Activated CD8-positive, alpha-beta memory T cell treated with anti-CD3 and anti-CD28 coated beads, Interleukin-2, amount 50 U/mL, for 1 hour (primary cell): ENCODE data around the gene PLPP3.

Experiments
- DNase-seq: peaks from one replicate; pipeline ENCODE4 v3.0.0-alpha.2; 2020; ENCODE audit errors: extremely low read depth

The PLPP3 gene

DNA sequence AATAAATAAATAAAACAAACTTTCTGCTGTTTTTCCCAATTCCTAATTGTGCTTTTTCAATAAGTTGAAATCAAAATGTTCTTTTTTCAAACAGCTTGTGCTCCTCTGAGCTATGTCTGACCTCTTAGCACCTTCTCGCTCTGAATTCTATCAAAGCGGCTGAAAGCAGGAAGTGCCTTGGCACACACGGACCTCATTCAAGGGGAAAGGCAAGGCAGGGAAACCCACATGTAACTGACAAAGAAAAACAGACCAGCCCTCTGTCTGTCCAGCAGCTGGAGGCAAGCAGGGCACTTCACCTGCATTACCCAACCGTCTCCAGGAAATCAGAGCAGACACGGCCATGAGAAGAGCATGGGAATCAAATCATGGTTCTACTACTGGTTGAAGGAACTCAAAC, 56.7 kb downstream of the PLPP3 start:
- no peak for DNase-seq

DNA sequence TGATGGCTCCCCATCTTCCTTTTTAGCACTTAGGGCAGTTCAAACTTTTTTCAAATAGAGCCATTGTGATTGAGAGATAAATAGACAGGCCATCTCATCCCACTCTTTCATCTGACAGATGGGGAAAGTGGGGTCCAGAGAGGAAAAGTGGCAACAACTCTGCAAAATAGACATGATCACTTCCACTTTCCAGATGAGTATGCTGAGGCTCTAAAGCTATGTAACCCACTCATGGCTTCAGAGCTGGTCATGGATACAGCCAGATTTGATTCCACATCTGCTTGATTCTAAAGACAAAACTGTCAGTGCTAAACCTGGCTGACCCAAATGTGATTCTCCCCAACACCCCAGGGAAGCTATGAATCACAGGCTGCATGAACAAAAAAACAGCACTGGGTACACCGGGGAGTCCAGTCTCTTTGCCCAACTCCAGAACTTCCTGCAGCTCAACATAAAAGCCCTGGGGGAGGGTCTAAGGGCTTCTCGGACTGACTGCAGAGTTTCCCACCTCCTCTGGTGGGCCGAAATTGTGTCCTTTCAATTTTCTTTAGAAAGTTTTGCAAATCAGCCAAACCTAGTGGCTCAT, 59.3 kb downstream of the PLPP3 start:
- no peak for DNase-seq

DNA sequence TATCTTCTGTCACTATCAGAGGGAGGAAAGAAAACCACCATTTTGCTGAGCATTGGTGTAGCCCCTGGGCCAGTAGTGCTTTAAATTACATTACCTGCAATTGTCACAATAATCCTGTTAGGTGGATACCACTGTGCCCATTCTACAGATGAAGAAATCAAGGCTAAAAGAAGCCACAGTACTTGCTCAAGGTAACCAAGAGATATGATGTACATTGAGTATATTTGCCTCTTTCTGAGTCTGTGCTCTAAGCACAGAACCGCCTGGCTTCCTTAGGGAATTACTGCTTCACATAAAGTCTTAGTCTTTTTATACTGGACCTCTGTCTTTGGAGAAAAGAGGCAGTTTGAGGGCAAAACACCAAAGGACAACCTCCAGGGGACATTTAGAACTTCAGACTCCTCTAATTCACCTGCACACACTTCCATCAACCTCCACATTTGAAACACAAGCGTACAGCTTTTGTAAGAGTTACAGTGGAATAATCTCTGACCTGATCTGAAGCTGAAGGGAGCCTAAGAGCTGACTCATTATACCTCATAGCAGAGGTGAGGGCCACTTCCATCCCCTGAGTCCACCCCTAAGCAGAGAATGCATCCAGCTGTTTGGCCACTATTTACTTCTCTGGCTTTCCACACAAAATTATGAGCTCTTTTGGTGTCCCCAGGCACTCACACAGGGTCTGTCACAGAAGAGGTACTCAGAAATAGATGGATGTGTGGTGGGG, 61.8 kb downstream of the PLPP3 start:
- DNase-seq: no peak

DNA sequence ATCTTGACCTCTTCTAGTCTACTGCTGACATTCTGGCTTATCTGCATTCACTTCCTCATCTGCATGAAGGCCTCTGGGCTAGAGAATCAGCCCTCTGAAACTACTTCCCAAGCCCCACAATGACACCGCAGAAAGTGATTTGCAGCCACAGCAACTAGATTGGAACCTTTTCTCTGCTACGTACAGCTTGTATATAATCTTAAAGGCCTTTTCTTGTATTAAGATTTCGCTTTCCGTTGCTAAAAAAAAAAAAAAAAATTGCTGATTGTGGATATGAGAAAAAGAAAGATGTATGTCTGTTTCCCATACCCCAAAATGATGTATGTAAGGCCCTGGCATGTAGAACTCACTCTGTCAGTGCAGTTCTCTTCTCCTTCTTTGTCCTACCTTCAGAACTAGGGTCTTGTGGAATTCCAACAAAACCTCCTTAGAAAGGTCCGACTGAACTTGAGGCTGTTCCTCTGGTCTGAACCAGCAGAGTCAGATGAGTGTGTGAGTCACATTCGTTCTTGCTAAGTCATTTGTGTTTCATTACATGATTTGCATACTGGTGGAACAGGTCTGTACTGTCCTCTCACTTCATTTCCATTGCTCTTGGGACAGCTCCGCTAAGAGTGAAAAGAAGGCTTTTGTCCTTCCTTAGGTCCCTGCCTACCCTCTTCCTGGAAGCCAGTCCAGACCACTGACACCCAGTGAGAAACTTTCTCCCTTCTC, 62.7 kb downstream of the PLPP3 start:
- DNase-seq: no peak

DNA sequence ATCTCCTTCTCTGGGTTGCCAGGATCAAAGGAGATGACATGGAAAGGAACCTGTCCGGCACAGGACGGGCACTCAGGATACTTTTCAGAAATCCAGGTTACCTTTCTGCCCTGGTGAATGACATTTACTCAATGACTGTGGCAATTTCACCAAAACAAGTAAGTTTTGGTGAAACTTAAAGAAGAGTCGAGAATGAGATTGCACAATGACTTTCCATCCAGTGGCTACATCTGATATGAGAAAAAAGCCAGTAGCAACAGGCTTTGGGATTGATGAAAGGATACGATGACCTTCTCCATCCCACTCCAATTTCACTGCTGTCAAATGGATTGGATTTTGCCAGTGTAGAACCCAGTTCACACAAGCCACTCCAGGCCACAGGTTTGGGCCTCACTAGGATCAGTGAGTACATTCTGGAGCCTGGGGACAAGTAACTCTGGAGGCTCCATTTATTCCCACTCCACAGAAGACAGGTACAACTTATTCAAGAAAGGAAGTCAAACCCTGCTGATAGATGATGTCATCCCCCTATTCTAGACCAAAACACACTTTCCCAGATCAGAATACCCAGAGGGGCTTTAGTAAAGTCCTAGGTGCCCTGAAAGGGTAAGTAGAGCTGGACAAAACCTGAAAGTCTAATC, 63.3 kb downstream of the PLPP3 start:
- DNase-seq: no peak

DNA sequence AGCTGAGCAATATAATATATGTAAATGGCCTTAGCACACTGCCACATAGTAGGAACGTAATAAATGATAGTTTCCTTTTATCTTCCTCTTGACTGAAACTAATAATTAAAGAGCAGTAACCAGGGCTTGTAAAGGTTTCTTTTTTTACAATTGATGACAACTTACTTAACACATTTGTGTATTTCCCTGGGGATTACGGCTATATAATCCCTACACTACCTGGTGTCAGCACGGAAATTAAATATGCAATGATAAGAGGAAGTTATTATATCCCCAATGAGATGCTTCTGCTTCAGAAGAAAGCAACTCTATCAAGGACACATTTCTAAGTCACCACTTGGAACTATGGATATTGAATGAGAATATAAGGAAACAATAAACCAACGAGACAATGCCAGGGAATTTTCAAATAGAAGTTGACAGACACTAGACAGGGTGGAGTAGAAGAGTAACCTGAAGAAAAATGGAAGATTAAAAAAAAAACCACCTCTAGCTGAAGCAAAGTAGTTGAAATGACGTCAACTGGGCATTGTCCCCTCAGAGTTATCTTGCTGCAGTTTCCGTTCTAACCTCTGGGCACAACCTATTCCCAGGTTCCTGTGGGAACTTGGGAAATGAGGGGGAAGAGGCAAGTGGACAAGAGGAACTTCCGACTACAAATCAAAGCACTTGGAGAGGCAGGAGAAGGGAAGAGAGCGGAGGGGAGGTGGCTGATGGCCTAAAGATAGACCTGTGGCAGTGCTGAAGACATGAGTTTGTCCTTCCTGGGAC, 66.5 kb downstream of the PLPP3 start:
- DNase-seq: no peak

DNA sequence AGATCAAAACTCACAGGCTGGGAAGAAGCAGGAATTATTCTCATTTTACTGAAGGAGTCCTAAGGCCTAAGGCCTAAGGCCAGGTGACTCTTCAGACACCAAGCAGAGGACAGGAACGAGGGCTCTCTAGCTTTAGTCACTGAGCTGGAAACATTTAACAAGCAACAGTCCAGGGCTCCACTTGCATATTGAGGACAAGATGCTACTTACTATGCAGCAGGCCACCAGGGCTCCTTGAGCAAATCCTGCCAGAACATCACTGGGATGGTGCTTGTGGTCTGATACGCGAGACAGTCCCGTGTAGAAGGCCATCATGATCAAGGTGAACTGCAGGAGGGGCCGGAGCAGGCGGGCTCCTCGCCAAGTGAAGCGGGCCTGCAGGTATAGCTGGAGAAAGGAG, 67.6 kb downstream of the PLPP3 start:
- no peak for DNase-seq

DNA sequence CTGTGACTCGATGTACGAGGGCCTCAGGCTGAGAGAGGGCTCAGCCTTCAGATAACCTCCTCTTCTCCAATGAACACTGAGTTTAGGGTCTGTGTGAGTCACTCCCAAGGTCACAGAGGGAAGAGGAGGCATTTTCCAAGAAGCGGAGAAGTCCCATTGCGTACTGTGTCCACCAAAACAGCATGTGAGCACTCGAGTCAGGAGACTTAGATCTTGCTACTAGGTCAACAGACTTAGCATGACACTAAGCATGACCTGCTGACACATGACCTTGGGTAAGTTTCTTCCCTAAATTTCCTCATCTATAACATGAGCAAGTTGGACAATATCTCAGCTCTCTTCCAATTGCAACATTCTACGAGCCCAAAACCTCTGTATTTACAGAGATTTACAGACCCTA, 68.0 kb downstream of the PLPP3 start:
- DNase-seq: no peak

DNA sequence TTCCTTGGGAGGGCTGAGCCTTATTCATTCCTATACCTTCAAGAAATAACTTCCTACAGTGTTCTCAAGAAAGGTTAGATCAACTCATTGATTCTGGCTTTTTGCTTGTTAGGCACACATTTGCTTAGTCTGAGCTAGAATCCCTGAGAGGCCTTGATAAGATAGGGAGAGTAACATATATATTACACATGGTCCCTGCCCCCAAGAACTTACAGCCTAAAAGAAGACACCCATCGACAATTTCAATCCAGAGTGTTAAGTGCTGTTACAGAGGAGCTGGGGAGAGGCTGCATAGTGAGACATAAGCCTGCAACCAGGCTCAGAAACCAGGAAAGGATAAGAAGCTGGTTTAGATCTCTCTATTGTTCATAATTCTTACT, 68.7 kb downstream of the PLPP3 start:
- no peak for DNase-seq

DNA sequence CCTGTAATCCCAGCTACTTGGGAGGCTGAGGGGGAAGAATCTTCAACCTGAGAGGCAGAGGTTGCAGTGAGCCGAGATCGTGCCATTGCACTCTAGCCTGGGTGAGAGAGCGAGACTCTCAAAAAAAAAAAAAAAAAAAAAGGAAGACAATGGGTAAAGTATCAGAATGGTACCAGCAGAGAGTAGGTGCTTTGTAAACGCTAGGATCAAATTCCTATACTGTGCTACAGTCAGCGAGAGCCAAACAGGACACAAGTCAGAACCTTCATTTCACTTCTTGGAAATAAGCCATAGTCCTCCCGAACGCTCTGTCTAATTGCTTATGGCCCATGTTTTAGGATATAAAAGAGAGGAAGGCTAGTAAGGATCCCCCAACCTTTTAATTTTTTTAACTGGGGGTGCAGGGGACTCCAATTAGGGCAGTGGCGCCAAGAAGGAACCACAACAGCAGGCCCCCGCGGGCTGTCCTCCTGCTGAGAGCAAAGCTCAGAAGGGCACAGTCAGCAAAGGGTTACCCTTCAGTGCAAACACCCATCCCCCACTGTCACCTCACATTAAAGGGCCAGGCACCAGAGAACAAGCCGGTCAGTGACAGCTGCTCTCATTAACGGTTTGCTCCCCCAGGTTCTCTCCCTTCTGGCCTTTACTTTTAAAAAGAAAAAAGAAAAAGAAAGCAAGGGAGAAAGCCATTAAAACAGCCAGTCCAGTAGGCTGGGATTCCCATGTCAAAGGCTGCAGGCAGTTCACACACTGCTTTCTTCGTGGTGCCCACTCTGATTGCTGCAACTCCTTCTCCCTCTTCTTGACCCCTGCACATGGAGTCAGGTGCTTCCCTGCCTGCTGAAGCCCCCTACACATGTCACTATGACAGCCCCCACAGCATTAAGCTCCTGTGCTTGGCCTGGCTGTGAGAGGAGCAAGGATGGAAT, 69.4 kb downstream of the PLPP3 start:
- DNase-seq: no peak

DNA sequence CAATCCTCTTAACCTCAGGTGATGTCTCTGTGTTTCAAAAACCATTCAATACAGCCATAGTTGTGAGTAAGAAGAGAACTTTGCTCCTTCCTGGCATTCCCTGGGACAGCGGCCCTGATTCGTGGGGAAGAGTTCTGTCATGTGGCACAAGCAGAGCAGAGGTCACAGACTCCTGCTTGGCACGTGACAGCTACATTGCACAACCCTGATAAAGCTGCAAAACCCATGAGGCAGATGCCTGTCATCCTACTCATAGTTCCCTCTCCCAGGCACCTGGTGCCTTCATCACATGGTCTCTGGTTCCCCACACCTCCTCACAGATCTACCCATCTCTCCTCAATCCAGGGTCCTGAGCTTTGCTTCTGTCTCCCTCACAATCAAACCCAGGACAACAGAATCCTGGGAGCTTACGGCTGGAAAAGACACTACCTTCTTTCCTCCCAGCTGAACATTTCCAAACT, 70.8 kb downstream of the PLPP3 start:
- no peak for DNase-seq

DNA sequence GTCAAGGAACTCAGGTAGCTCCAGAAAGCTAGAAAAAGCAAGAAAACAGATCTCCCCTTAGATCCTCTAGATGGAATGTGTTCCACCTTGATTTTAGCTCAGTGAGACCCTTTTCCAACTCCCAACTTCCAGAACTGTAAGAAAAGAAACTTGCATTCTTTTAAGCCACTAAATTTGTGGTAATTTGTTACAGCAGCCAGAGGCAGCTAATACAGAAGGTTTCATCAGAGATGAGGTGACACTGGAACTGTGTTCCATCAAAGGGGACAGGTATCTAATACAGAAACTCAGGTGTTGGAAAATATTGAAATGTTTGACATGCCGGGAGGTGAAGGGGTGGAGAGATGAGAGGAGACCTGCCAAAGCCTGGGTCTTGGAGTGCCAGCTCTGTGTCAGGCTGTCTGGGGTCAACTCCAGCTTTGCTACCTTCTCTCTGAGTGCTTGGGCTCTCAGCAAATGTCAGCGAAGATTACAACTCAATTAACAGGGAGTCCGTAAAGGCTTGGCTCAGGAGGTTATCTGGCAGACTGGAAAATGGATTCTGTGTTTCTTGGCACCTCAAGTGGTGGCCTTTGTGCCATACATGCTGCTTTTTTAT, 71.3 kb downstream of the PLPP3 start:
- no peak for DNase-seq

DNA sequence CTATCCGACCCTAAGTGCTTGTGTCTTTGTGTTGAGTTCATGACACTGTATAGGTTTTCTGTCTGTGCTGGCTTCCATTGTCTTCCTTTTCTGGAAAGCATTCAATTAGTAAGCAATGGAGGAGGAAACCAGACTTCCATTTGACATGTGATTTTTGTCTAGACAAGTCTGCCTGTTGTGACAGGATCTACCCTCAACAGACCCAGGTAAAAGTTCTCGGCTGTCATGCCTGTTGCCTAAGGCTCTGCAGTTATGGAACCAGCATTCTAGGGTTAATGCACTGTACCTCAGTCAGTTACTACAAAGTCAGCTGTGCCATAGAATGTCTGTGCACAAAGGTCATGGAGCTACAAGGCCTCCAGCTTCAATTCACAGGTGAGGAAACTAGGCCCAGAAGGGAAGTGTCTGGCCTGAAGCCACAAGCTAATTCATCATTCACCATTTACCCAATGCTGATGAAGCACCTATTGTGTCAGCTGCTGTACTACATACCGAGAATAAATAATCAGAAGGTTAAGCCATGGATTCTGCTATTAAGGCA, 72.3 kb downstream of the PLPP3 start:
- no peak for DNase-seq

DNA sequence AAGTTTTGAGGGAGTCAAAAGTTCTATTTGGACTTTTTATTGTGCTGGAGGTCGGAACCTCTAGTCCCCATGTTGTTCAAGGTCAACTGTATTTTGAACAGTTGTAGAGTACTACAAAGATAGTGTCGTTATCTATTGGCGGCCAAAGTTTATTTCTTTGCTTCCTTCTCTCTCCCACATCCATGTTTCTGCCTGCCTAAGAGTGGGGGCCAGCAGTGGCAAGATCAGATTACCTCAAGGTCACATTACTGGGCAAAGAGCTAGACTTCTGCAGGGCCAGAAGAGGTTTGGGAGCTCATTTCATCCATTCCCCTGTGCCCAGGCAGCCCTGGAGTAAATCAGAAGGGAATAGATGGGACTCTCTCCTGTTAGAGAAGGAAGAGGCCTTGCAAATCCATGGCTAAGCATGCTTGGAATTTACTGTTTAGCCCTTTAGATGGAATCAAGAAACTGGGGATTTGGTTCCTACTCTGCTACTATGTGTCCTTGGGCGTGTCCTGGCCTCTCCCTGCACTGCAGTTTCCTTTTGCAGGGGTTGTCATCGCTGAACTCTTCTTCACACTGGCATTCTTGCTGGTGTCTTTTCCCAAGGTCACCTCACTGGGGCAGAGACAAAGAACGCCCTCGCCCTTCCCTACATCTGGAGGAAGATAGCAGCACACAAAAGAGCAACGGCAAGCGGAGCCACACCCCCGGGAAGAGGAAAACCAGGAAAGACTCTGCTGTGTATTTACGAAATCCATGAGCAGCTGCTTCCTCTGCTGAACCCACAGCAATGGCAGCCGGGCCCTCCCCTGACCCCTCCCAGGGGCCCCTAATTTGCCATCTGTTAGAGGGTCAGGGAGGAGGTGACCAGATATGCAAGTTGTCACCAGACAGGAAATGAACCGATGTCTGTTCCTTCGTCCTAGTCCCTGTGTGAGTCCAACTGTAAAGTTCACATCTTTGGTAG, 73.3 kb downstream of the PLPP3 start:
- DNase-seq: no peak

DNA sequence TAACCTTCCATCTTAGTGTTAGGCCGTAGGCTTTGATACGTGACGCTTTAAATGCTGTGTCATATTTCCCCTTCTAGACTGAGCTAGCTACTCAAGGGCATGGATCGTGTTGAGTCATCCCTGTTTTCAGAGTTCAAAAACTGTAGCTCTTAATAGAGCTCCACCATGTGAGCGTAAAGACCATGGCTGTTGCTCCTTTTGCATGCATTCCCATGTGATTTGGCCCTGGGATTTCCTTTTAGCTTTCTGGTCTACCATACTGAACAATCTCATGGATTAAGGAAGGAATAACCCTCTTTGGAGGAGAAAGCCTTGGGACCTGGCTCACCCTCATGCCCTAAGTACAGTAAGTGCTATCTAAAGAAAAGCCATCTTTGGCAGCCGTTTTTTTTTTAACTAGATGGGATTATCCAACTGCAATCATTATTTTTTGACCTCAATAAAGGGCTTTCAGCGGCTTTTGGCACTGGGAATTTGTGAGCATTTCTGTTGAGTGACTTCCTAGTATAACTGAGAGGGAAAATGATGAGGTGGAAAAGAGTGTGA, 76.6 kb downstream of the PLPP3 start:
- no peak for DNase-seq

DNA sequence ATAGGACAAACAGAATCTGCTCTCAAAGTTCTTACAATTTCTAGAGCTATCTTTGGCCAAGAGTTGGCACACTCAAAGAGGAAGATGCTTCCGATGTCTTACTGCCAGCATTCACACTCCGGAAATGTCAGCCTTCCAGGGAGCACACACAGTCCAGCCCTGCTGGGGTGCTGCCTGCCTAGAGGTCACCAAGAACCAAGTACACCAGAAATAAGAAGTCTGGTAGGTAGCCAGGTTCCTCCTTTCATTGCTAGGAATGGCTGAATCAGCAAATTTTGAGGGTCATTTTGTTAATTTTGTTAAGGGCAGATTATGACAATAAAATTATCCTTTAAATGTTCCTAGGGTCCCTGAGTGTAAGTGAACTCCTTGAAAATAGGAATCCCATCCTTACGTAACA, 77.5 kb downstream of the PLPP3 start:
- no peak for DNase-seq

DNA sequence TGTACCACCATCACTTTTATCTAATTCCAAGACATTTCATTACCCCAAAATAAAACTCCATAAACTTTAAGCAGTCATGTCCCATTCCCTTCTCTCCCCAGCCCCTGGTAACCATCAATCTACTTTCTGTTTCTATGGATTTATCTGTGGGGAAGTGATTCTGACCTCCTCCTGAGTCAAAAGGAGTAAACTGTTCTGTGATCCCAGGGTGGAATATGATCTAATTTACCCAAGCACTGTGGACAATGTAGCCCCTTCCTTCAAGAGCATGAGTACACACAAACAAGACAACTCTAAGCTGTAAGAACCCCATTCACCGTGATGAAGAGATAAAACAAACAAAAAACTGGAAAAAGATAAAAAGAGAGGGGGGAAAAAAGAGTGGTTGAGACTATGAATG, 77.9 kb downstream of the PLPP3 start:
- no peak for DNase-seq
